ENCODE measurements around the gene NFIC.
"Not testable (repeated sequence)": the region's sequence is repeated elsewhere in the genome, so short reads cannot be mapped to it uniquely, and the experiment has no call there.

NFIC gene

DNA sequence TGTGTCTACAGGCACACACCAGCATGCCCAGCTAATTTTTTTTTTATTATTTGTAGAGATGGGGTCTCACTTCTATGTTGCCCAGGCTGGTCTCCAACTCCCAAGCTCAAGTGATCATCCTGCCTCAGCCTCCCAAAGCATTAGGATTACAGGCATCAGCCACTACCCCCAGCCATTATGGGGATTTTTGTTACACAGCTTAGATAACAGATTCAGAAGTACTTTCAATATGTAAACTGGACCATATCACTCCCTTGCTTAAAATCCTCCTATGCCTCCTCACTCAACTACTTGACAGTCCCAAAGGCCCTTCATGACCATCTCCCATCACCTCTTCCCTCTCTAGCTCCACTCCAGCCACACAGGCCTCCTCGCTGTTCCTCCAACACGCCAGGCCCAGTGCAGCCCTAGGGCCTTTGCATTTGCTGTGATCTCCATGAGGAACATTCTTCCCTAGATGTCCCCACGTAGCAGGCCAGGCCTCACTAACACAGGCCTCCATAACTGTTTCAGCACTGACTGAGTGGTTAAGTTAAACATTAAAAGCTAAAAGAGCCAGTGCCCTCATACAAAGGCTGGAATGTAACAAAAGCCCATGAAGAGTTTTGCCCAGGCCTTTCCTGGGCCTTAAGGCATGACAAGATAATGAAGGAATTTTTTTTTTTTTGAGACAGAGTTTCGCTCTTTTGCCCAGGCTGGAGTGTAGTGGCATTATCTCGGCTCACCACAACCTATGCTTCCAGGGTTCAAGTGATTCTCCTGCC, 131.6 kb downstream of the NFIC start:
- no peak for DNase-seq

DNA sequence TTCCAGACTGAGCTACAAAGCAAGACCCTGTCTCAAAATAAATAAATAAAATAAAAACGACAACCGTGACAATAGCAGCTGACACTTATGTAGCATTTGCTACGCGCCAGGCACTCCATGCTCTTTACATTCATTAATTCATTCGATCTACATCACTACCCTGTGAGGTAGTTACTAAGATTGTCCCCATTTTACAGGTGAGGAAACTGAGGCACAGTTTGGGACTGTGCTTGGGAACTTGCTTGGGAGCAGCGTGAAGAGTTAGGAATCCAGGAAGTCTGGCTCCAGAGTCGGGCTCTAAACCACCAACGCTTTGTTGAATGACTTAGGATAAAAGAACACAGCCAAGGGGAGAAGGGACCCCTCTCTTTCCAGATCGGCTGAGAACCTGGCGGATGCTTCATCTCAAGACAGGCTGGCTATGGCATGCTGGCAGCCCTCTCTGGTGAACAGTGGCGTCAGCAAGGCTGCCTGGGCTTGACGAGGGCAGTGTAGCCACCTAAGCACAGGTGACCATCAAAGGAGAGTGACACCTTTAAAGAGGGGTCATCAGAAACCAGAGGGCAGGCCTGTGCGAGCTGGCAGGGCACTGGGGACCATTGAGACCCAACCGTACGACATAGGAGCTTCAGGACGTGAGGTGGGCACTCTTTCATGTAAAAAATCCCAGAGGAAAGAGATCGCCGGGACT, 133.5 kb downstream of the NFIC start:
- DNase-seq = no peak

DNA sequence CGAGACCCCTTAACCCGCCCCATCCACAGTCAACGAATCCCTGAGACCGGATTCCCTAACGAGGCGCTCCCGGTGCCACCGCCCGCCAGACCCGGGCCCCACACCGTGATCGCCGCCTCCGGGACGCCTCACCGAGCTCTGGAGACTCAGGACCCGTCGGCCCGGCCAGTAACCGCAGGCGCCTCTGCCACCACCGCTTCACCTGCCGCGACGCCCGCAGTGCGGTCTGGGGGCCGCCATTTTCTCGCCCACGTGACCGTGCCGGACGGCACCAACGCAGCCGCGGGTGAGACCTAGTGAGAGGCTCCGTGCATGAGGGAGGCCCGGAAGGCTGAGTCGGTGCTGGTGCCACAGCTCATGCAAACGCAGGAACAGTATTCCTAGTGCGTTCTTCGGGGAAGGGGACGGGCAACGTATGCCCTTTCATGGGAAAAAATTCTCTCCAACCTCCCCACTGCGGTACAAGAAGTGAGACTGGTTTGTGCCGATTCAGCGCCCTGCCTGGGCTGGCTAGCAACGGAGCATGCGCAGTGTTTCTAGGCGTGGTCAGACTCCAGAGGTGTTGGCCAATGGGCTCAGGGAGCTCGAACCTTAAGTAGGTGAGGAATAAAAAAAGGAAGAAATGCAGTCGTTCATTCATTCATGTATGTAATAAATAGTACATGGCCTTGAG, 134.2 kb downstream of the NFIC start, which contains the start of gene DOHH:
DOHH (minus strand) TSS at position 246 of the 673 bp plus-strand sequence. CDS start 3,860 bp downstream, outside the sequence.
- peak; percentile 94 for DNase-seq

DNA sequence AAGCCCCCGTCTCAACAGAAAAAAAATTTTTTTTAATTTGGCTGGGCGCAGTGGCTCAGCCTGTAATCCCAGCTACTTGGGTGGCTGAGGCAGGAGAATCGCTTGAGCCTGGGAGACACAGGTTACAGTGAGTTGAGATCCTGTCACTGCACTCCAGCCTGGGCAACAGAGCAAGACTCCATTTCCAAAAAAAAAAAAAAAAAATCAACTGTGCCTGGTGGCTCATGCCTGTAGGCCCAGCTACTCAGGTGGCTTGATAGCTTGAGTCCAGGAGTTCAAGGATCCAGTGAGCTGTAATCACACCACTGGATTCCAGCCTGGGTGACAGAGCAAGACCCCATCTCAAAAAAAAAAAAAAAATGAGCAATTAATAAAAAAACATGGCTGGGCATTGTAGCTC, 135.4 kb downstream of the NFIC start:
- no peak for DNase-seq

DNA sequence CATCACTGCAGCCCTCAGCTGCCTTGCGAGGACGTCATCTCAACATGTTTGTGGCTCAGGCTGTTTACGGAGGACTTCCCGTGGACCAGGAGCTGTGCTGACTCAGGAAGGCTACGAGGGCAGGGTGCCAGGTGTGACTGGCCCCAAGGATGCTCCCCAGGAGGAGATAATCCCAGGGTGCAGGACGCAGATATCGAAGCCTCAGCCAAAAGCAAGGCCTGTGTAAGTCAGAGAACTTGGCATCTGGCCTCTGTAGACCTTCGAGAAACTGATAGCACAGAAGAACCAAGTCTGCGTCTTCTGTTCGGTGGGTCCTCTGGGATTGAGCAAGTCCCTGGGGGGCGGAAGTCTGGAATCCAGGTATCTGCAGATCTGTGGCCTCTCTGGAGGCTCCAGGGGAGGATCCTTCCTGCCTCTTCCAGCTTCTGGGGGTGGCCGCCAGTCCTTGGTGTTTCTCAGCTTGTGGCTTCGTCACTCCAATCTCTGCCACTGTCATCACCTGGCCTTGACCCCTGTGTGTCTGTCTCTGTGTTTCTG, 136.7 kb downstream of the NFIC start:
- no peak for DNase-seq

DNA sequence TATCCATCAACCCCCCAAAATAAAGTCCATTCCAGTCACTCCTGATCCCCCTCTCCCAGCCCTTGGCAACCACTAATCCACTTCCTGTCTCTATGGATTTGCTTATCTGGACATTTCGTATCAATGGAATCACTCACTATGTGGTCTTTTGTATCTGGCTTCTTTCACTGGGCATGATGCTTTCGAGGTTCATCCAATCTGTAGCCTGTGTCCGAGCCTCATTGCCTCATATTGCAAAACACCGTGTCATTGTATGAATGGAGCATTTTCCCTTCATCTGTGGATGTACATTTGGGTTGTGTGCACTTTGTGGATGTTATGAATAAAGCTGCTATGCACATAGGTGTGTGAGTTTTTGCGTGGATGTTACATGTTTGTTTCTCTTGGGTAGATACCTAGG, 138.4 kb downstream of the NFIC start:
- DNase-seq = no peak

DNA sequence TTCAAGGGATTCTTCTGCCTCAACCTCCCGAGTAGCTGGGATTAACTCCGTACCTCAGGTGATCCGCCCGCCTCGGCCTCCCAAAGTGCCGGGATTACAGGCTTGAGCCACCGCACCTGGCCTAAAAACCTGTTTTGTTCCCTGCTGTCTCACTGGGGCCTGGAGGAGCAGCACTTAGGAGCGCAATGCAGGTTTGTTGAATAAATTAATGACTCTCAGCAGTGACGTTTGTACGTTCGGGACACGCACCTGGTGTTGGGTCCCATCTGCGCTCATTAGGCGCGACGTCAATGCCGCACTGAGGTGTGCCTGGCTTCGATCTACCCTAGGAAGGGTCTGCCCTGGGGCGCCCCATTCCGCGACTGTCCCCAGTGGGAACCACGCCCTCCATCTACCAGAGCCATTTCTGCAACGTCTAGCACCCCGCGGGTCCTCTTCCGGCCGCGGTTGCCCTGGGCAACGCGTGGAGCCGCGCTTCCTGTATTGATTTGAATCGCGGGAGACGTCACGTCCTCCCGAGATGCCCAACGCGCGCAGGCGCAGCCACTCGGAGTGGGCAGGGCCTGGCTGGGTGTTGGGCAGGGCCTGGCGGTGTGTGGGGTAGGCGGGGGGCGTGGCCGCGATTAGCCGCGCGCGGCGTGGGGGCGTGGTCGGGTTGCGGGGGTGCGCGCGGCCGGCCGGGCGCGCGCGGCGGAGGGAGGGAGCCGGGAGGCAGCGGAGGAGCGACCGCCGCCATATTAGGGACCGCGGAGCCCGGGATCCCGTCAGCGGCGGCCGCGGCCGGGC, 139.4 kb downstream of the NFIC start, which contains the start of gene FZR1:
FZR1 (plus strand) TSS at position 714 of the 786 bp plus-strand sequence. CDS start 16,679 bp downstream, outside the sequence.
- DNase-seq = peak; percentile 91

DNA sequence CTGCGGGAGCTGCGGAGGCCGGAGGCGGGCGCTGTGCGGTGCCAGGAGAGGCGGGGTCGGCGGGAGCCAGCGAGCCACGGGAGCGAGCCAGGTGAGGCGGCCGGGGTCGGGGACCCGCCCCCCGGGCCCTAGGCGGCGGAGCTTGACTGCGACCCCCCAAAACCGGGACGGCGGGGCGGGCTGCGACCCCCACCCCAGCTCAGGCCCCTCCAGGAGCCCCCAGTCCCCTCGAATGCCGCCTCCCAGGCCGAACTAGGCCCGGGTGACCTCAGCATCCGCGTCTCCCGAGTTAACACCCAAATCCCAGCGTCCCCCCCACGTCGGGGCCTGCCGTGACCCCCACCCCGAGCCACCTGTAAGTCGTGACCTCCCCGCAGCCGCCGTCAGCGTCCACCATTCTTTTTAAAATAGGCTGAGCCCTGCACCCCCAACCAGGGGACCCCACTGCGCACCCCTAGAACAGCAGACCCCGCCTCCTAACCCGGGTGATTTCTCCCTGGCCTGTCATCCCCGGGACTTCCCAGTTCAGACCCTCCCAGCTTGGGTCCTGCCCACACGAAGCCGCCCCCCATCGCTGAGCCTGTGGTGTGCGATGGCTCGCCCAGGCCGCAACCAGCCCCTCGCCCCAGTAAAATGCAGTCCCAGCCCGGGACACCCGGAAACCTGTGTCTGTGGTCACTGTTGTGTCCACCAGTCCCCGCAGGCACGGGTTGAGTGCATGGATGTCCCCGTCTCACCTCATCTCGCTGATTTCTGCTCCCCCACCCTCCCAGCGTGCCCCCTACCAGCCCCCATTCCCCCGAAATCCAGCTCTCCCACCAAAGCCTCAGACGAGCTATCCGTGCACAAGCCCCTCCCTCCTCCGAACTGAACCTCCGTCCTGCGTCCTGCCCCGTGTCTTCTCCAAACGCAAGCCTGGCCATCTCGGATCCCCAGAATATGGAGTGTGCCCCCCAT, 140.3 kb downstream of the NFIC start:
- DNase-seq = no peak

DNA sequence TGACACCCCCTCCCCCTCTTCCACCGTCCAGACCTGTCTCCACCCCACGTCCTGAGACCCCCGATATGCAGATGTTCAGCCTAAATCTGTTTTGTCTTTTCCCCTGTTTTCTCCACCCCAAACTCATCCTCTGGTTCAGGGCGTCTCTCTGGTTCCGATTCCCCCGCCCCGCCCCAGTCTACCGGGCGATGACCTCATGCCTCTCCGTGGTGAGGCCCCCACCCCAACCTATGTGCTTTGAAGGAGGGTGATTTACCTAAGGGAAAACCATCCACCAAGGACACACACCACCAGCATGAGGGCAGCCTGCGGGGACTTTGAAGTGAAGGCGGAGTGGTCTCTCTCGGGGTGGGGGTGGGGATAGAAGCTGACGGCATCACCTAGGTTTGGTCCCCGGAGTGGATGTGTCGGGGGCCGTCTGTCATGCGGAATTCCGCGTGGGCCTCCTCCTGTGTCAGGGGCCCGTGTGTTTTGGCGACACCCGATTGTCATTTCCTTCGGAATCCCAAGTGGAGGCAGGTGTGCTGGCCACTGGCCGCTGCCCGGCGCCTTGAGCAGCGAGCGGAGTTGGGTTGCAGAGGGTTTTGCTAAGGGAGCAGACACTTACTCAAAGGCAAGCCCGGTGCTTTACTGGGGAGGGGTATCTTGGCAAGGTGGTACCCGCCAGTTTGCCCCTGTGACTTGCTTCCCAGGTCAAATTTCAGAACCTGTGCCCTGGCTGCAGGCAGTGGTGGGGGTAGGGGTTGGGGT, 141.2 kb downstream of the NFIC start:
- no peak for DNase-seq

DNA sequence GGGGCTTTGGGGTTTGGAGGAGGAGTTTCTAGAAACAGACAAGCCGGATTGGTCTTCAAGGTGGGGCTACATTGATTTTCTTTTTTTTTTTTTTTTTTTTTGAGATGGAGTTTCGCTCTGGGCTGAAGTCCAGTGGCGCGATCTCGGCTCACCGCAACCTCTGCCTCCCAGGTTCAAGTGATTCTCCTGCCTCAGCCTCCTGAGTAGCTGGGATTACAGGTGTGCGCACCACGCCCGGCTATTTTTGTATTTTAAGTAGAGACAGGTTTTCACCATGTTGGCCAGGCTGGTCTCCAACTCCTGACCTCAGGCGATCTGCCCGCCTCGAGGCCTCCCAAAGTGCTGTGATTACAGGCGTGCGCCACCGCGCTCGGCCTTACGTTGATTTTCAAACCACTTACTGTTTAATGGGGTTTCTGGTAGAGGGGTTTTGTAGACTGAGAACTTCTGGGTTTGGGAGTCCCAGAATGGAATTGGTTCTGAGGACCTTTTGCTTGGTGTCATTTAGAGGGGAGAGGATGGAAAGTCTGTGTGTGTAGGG, 141.8 kb downstream of the NFIC start:
- not testable (repeated sequence) for DNase-seq

DNA sequence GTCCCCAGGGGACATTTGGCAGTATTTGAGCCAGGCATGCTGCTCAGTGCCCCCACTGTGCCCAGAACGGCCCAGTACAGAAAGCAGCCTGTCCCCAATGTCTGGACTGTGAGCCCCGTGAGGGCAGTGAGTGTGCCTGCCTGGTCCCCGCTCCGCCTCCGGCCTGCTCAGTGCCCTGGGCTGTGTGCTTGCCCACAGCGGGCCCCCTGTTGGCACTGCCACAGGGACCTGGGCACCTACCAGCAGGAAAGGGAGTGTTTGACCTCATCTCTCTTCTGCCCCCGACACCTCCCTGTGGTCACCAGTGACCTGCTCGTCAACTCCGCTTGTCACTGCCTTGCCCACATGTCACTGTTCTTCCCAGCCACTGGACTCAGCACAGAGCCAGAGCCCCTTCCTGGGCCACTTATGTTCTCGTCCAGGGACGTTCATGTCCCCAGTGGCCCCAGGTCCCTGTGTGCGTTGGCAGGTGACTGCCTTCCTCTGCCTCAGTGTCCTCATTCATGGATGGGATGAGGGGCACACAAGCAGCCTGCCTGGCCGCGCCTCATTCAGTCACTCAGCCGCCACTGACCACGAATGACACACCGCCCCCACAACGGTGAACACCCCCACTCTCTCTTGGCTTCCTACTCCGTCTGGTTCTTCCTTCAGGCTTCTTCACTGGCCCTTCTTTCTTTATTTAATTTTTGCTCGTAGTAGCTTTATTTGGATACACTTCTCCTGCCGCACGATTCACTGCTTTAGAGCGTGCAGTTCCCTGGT, 142.6 kb downstream of the NFIC start:
- no peak for DNase-seq

DNA sequence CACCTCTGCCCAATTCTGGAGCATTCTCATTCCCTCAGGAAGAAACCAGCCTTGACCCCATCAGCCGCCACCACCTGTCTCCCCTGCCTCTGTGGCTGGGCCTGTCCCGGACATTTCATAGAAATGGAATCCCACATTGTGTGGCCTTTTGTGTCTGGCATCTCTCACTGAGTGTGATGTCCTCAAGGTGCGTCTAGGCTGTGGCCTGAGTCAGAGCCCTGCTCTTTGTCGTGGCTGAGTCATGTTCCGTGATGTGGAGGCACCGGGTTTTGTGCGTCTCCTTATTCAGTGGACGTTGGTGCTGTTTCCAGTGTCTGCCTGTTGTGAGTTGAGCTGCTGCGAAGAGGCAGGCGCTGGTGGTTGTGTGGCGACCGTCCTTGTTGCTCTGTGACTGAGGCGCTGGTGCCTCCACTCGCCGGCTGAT, 143.2 kb downstream of the NFIC start:
- no peak for DNase-seq

DNA sequence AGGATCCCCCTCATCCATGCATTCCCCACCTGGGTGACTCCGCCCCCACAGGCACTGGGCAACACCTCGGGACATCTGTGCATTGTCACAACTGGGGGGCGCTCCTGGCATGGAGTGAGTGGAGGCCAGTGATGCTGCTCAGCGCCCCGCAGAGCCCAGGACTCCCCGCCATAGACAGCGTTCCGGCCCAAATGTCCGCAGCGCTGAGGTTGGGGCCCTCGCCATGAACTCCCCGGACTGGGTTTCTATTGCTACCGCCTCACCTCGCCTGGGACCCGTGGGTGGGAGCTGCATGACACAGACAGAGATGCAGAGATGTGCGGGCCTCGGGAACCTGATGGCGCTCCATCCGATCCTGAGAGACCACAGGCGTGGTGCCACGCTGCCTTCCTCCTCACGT, 144.3 kb downstream of the NFIC start:
- DNase-seq = no peak

DNA sequence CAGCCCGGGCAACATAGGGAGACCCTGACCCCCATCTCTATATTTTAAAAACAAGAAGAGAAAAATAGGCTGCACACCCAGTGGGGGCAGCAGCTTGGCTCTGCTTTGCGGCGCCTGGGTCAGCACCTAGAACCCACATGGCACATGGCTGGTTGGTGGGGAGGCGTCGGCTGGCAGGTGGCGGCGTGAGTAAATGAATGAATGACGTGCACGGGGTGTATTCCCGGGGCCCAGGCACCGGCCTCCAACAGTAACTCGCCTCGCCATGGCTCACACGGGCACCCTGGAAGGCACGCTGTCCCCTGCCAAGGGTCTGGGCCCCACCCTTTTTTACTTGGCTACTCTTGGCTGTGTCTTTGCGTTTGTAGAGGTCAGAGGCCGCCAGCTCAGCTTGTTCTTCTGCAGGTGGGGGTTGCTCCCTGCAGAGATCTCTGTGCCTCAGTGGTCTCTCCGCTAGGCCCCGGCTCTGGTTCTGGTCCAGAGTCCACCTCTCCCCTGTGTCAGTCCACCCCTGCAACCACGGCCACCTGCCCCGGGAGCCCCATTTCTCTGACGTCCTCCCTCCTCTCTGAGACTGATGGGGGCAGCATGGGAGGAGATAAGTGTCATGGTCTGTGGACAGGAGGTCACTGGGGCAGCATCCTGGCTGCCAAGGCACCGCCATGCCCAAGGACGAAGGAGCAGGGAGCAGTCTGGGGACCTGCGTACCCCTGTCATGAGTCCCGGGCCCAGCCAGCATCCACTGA, 145.3 kb downstream of the NFIC start:
- DNase-seq = no peak

DNA sequence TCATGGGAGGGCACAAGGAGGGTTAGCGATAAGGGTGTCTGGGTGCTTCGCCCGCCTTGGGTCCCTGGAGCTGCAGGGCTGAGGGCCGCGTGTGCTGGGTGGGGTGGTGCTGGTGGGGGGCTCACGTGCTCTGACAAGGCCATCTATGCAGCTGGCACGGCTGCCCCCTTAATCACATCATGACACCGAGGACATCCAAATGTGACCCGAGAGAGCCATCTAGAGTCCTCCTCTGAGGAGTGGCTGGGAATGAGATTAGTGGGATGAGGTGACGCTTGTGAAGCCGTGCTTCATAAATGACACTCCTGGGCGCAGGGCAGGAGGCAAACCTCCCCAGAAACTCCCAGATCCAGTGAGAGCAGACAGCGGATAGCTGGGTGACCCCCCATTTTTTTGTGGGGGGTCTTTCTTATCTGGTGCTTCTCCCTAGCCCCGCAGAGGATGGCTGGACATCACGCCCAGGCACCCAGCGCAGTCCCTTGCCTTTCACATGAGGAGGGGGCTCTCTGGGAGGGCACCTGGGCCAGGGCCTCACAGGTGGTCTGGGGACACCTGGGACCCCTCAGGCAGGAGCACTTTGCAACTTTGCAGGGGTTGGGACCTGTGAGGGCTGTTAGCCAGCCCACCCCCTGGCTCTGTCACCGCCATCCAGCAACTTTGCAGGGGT, 146.3 kb downstream of the NFIC start:
- no peak for DNase-seq

DNA sequence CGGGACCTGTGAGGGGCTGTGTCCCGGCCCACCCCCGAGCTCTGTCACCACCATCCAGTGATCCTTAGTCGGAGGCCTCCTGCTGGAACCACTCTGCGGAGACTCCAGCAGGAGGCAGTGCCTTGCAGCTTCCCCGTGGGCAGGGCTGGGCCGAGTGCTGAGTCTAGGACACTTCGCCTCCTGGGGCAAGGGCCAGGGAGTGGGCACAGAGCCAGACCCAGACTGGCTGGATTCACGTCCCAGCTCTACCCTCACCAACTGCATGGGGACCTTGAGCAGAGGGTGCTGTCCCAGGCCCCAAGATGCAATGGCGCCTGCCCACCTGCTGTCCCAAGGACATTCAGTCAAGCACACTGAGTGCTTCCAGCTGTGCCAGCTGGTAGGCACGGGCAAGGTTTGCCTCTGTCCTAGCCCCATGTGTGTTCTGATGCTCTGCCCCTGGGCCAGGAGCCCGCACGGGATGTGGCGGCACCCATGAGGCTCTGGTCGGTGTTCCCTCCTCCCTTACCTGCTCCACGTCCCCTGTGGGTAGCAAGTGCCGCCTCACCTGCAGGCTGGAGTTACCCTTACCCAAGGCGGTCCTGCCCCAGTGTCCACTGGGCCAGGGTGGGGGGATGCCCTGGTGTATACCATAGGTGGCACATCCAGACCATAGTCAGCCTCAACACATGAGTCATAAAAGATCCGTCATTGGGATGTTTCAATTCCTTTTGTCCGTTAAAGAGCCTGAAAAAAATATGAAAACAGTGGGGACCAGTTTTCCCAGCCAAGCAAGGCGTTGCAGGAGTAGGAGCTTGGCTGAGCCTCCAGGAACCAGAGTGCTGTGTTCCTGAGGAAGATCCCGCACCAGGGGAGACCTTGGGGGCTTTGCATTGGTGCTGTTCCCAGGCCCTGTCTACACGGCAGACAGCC, 147.1 kb downstream of the NFIC start:
- no peak for DNase-seq

DNA sequence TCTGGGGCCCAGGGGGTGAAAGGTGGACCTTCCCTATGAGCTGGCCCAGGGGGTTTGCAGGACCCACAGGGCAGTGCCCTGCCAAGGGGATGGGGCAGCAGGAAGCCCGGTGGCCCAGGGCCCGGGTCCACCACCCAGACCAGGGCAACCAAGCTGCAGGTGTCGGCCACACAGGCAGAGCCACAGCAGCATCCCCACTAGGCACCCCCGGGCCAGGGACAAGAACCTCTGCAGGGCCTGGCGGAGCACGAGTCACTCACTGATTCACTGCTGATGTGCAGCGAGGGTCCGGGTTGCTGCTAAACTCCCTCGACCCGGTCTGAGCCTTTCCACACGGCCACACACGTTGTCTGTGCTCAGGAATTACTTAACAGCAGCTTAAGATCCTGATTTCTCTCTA, 148.5 kb downstream of the NFIC start:
- no peak for DNase-seq
